ENCODE measurements around the gene TMEM267. TPM values are rescaled to one million over a fixed set of nuclear protein-coding genes. Genes with fewer than 3 reads are reported as not detected.
A peak's percentile ranks its signal among the peaks of the same experiment; 100 is the strongest.
"Not testable (repeated sequence)": the region's sequence is repeated elsewhere in the genome, so short reads cannot be mapped to it uniquely, and the experiment has no call there.

Gene TMEM267
- polyA plus RNA-seq, 3 donors = 15.1 to 22.7 (median 19.1) TPM

DNA sequence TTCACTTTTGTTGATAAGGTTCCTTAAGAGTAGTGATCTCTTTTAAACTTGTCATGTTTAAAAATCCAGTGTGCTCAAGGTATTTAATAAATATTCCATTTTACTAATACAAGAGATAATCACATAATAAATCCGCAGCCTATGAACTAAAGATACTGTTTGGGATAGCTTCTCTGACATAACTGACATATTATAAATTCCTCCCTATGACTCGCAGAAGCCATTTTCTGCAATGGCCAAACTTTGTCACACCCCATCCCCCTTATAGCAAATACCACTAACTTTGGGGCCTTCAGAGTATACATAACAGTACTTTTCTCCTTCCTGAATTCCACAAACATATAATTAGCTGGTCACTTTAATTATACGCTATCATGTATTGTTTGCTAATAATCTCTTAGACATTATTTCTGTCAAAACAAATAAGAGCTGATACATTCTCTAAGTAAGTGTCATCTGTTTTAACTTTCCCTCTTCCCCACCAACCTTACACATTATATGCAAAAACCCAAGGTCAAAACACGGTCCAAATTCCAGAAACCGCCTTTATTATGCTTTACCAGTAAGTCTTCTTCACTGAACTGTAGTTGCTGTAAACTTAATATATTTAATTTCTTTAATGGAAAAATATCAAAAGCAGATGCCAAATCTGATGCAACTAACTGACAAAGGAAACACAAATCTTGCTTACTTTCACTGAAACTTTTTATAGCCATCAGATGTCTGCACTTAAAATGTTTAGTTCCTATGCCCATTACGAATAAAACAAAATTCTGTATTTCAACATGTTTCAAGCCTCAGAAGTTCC is 971 bp downstream of the TMEM267 start:
- DNase-seq (ENCODE audit: extremely low read depth in 1 of 11, low read depth in 9 of 11, low spot score in 4 of 11) = peak in 2 of 11 donors; percentile 2 to 3

DNA sequence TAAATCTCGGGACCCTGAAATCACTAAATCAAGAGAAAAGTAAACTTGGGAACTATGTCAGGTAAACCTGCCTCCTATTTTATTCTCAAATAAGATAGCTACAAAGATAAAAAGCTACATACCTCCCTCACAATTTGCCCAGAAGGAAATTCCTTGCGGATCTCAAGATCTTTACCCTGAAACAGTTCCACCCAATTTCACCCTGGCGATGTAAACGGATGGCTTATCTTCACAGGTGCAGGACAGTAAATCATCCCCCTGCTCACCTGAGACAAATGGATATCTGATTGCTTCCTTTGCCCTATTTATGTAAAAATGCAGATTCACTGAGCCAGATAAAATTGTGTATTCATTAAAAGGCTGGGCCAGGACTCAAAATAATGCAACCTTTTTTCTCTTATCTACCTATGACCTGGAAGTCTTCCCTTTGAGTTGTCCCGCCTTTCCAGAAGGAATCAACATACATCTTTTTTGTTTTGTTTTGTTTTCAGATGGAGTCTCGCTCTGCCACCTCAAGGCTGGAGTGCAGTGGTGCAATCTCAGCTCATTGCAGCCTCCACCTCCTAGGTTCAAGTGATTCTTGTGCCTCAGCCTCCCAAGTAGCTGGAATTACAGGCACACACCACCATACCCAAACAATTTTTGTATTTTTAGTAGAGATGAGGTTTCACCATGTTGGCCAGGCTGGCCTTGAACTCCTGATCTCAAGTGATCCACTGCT is 13.8 kb downstream of the TMEM267 start:
- no peak for DNase-seq (ENCODE audit: extremely low read depth in 1 of 11, low read depth in 9 of 11, low spot score in 4 of 11)

- DNase-seq (ENCODE audit: extremely low read depth in 1 of 11, low read depth in 9 of 11, low spot score in 4 of 11) = no peak
Observed at GRCh38 chr5:43467100-43467499, 16.6 kb downstream of the TMEM267 start.

DNA sequence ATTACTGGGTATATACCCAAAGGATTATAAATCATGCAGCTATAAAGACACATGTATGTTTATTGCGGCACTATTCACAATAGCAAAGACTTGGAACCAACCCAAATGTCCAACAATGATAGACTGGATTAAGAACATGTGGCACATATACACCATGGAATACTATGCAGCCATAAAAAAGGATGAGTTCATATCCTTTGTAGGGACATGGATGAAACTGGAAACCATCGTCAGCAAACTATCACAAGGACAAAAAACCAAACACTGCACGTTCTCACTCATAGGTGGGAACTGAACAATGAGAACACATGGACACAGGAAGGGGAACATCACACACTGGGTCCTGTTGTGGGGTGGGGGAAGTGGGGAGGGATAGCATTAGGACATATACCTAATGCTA is 18.2 kb downstream of the TMEM267 start:
- not testable (repeated sequence) for DNase-seq (ENCODE audit: extremely low read depth in 1 of 11, low read depth in 9 of 11, low spot score in 4 of 11)

DNA sequence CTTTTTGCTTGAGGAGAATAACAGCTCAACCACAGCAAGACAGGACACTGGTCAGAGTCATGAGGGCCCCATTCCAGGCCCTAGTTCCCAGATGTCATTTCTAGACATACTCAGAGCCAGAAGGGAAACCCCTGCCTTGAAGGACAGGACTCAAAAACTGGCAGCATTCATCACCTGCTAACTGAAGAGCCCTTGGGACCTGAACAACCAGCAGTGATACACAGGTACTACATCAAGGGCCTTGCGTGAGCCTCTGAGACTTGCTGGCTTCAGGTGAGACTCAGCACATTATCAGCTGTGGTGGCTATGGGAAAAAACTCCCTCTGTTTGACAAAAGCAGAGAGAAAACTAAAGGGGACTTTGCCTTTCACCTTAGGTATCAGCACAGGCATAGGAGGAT is 22.6 kb downstream of the TMEM267 start:
- DNase-seq (ENCODE audit: extremely low read depth in 1 of 11, low read depth in 9 of 11, low spot score in 4 of 11) = no peak

DNA sequence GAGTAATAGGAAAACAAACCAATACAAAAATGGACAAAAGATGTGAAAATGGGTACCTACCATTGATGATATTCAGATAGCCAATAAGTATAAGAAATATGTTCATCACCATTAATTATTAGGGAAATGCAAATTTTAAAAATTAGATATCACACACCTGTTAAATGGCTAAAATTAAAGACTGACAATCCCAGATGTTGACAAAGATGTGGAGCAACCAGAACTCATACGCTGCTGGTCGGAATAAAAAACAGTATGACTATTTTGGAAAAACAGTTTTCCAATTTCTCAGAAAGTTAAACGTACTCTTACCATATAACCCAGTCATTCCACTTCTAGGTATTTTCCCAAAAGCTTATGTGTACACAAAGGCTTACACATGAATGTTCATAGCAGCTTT is 27.1 kb downstream of the TMEM267 start:
- DNase-seq (ENCODE audit: extremely low read depth in 1 of 11, low read depth in 9 of 11, low spot score in 4 of 11) = no peak

DNA sequence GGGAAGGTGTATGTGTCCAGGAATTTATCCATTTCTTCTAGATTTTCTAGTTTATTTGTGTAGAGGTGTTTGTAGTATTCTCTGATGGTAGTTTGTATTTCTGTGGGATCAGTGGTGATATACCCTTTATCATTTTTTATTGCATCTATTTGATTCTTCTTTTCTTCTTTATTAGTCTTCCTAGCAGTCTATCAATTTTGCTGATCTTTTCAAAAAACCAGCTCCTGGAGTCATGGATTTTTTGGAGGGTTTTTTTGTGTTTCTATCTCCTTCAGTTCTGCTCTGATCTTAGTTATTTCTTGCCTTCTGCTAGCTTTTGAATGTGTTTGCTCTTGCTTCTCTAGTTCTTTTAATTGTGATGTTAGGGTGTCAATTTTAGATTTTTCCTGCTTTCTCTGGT is 42.1 kb downstream of the TMEM267 start:
- DNase-seq (ENCODE audit: extremely low read depth in 1 of 11, low read depth in 9 of 11, low spot score in 4 of 11) = not testable (repeated sequence)

GRCh38 chr5:43437062-43437660 is 46.5 kb downstream of the TMEM267 start:
- no peak for DNase-seq (ENCODE audit: extremely low read depth in 1 of 11, low read depth in 9 of 11, low spot score in 4 of 11)

DNA sequence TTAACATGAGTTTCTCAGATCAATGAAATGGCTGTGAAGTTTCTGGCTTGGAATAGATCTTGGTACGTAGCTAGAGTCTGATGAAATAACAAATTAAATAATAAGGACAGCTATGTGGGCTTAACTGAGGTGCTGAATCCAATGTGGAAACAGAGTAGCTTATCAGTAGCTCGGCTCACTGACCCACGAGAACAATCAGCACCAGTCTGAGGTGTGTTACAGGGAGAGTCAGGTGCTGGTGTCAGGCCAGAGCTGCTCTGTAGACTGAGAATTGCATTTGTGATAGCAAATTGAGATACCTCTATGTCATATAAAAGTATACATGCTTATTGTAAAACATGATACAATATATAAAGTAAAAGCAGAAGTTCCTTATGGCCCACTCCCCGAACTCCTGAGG is 50.3 kb downstream of the TMEM267 start:
- DNase-seq (ENCODE audit: extremely low read depth in 1 of 11, low read depth in 9 of 11, low spot score in 4 of 11) = no peak

DNA sequence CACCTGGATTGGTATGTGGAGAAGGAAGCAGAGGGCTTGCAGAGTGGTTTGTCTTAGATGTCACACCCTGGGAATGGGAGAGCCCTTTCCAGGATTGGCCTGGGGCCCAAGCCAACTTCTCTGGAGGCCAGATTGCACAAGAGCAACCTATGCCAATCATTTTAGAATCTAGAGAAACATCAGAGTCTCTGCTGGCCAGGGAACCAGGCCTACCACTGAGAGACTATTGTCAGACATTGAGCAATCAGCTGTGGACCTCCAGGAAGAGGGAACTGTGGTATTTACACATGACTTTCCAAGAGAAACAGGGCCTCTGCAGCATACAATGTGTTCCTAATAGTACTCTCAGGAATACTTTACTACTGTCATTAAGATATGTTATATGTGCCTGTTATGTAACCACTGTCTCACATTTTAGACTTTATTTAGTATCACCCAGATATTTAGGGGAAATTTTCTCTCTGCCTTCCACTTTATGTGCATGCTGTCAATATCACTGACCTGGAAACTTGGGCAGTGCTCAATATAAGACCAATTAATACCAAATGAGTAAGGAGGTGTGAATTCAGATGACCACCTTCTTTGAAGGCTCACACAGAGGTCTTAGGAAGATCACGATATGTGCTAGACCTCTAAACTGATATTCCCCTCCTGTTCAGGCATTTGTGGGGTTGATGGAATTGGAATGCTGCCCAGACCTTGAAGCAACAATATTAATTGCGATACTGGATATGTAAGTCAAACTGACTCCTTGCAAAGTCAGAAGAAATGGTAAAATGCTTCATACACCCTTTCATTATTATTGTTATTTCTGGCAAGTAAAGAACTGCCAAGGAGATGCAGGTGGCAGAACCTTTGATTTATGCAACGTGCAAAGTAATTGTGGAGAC is 50.9 kb downstream of the TMEM267 start:
- DNase-seq (ENCODE audit: extremely low read depth in 1 of 11, low read depth in 9 of 11, low spot score in 4 of 11) = no peak

GRCh38 chr5:43429706-43430105 is 54.0 kb downstream of the TMEM267 start:
- DNase-seq (ENCODE audit: extremely low read depth in 1 of 11, low read depth in 9 of 11, low spot score in 4 of 11) = no peak

DNA sequence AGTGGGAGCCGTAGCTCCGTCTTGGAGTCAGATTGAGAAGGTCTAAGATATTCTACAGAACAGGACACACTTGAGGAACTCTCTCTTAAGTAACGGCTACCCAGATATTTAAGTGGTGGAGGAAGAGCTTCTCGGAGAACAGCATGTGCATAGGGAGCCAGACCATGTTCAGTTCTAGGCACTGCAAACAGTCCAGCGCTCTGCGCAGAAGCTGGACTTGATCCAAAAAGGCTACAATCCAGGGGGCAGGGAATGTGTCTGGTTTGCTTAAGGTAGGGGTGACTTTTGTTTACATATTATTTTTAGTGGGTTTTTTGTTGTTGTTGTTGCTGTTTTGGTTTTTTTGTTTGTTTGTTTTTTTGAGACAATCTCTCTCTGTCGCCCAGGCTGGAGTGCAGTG is 54.6 kb downstream of the TMEM267 start:
- DNase-seq (ENCODE audit: extremely low read depth in 1 of 11, low read depth in 9 of 11, low spot score in 4 of 11) = no peak

GRCh38 chr5:43427306-43427705 is 56.4 kb downstream of the TMEM267 start:
- no peak for DNase-seq (ENCODE audit: extremely low read depth in 1 of 11, low read depth in 9 of 11, low spot score in 4 of 11)

DNA sequence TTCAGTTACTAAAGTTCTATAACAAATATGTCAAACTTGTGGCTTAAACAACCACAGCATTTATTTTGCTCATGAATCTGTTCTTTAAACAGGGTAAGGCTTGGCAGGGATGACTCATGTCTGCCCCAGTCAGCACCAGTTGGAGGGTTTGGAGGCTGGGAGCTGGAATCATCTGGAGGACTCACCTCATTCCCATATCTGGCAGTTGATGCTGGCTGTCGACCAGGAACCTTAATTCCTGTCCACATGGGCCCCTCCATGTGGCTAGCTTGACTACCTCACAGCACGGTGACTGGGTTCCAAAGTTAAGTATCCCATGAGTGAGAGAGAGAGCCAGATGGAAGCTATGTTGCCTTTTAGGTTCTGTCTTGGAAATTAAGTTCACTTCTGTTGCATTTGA is 57.7 kb downstream of the TMEM267 start:
- no peak for DNase-seq (ENCODE audit: extremely low read depth in 1 of 11, low read depth in 9 of 11, low spot score in 4 of 11)

DNA sequence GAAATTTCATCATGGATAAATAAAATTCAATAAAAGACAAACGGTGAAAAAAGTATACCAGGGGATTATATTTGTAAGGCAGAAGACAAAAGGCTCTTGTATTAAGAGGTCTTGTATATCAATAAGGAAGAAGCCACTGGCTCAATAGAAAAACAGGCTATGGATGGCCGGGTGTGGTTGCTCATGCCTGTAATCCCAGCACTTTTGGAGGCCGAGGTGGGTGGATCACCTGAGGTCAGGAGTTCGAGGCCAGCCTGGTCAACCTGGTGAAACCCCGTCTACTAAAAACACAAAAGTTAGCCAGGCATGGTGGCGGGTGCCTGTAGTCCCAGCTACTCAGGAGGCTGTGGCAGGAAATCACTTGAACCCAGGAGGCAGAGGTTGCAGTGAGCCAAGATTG is 60.6 kb downstream of the TMEM267 start:
- DNase-seq (ENCODE audit: extremely low read depth in 1 of 11, low read depth in 9 of 11, low spot score in 4 of 11) = not testable (repeated sequence)

- DNase-seq (ENCODE audit: extremely low read depth in 1 of 11, low read depth in 9 of 11, low spot score in 4 of 11) = peak; percentile 15 to 87 (median 39)
Observed at GRCh38 chr5:43422143-43422542, 61.5 kb downstream of the TMEM267 start.

DNA sequence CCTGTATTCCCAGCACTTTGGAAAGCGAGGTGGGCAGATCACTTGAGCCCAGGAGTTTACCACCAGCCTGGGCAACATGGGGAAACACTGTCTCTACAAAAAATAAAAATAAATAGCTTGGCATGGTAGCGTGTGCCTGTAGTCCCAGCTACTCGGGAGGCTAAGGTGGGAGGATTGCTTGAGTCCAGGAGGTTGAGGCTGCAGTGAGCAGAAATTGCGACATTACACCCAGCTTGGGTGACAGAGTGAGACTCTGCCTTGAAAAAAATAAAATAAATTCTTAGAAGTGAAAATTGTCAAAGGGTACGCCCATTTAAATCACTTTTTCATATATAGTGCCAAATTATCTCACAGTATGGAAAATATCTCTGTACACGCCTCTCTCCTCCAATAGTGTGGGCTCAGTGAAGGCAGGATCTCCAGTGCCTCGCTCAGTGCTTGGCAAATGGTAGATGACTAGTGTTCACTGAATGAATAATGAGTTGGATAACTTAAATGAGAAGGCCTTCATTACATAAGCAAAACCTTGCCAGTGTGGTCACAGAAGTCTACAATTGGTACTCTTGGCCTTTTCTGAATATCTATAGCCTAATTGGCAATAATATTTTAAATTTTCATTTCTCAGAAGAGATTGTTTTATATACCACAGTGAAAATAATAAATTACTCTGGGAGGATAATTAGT is 62.1 kb downstream of the TMEM267 start:
- no peak for DNase-seq (ENCODE audit: extremely low read depth in 1 of 11, low read depth in 9 of 11, low spot score in 4 of 11)

GRCh38 chr5:43420241-43420640 is 63.4 kb downstream of the TMEM267 start:
- DNase-seq (ENCODE audit: extremely low read depth in 1 of 11, low read depth in 9 of 11, low spot score in 4 of 11) = no peak

- no peak for DNase-seq (ENCODE audit: extremely low read depth in 1 of 11, low read depth in 9 of 11, low spot score in 4 of 11)
Observed at GRCh38 chr5:43418561-43418960, 65.1 kb downstream of the TMEM267 start.

All from renal cortex interstitium (tissue), 11 donors.